GM21717 (cell line): Measurements from ENCODE around the gene TNFRSF11A.

Experiments used
- ATAC-seq: cut with Tn5 transposase; IDR thresholded peaks from one replicate; pipeline ENCODE4 v1.9.1; 2021; ENCODE audit warnings: mild to moderate bottlenecking, moderate library complexity; ENCODE audit not compliant: unreplicated experiment

Gene TNFRSF11A

GRCh38 chr18:62407660-62408059 lies 82.5 kb downstream of the TNFRSF11A start:
- ATAC-seq = no peak

GRCh38 chr18:62409821-62410220 lies 84.7 kb downstream of the TNFRSF11A start:
- ATAC-seq = no peak

- ATAC-seq = no peak
These were observed 87.3 kb downstream of the TNFRSF11A start for GRCh38 chr18:62412231-62412979.

- ATAC-seq = no peak
These were observed 88.1 kb downstream of the TNFRSF11A start for GRCh38 chr18:62413206-62413605.

GRCh38 chr18:62418258-62418657 lies 93.1 kb downstream of the TNFRSF11A start:
- no peak for ATAC-seq

GRCh38 chr18:62420151-62420512 lies 95.0 kb downstream of the TNFRSF11A start:
- ATAC-seq = no peak

- ATAC-seq = peak; percentile 98
These were observed 95.6 kb downstream of the TNFRSF11A start for GRCh38 chr18:62420513-62421209.

GRCh38 chr18:62425465-62426190 lies 100.5 kb downstream of the TNFRSF11A start:
- no peak for ATAC-seq

- ATAC-seq = no peak
These were observed 101.0 kb downstream of the TNFRSF11A start for GRCh38 chr18:62426191-62426488.

GRCh38 chr18:62432176-62432575 lies 107.1 kb downstream of the TNFRSF11A start:
- ATAC-seq = no peak

GRCh38 chr18:62434798-62435197 lies 109.7 kb downstream of the TNFRSF11A start:
- ATAC-seq = no peak

GRCh38 chr18:62435435-62436031 lies 110.4 kb downstream of the TNFRSF11A start:
- ATAC-seq = no peak

GRCh38 chr18:62436636-62437234 lies 111.6 kb downstream of the TNFRSF11A start:
- no peak for ATAC-seq

- no peak for ATAC-seq
These were observed 112.3 kb downstream of the TNFRSF11A start for GRCh38 chr18:62437235-62438017.

GRCh38 chr18:62438018-62438329 lies 112.9 kb downstream of the TNFRSF11A start:
- no peak for ATAC-seq

GRCh38 chr18:62438402-62438801 lies 113.3 kb downstream of the TNFRSF11A start:
- no peak for ATAC-seq

- ATAC-seq = no peak
These were observed 113.8 kb downstream of the TNFRSF11A start for GRCh38 chr18:62438866-62439265.
